ENCODE measurements around the gene JAM3. TPM values are rescaled to one million over a fixed set of nuclear protein-coding genes. Genes with fewer than 3 reads are reported as not detected.

Gene JAM3
- total RNA-seq, 1 experiment from 2014 or later: 45.4 TPM

DNA sequence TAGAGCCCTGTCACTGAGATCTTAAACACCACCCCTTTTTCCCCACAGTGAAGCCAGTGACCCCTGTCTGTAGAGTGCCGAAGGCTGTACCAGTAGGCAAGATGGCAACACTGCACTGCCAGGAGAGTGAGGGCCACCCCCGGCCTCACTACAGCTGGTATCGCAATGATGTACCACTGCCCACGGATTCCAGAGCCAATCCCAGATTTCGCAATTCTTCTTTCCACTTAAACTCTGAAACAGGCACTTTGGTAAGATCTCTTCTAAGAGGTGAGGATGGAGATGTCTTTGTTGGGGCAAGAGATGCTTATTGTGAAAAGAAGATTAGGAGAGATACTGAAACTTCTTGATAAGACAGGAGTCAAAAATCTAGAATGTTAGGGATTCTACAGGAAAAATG is 75.9 kb downstream of the JAM3 start:
- ATAC-seq: no peak
- intact Hi-C loops (cut with micrococcal nuclease; ENCODE audit: unreplicated experiment): no loop called here

GRCh38 chr11:134145715-134146114 is 76.8 kb downstream of the JAM3 start:
- no peak for DNase-seq (ENCODE audit: low read depth, low spot score)
- in situ Hi-C loops (cut with HindIII; ENCODE audit: low pct_unique_long_range_greater_than_20kb, low sequenced_read_pairs) (no loop called here), intact Hi-C loops (cut with micrococcal nuclease; ENCODE audit: unreplicated experiment) (no loop called here)
- no peak overlapping the region for H3K27ac ChIP-seq (ENCODE audit: low read length)
- POLR2A ChIA-PET: no interaction called here
- CTCF ChIA-PET: no interaction called here
- H3K36me3 ChIP-seq (ENCODE audit: control insufficient read depth, insufficient read depth, low read length): no peaks in the 10 kb centered on the region; the same call in 1 of the 2 replicates
- TF ChIP-seq POLR2AphosphoS5 (IDR thresholded peaks at IDR 0.05; ENCODE audit: low read depth, low read length) (no peak), SIN3A (IDR thresholded peaks at IDR 0.05; ENCODE audit: borderline replicate concordance, insufficient read depth, low read depth, low read length) (no peak), REST (IDR thresholded peaks at IDR 0.05; ENCODE audit: insufficient read depth in 1 of 2, low read depth in 2 of 2, low read length in 1 of 2) (no peak), TCF7L2 (IDR thresholded peaks at IDR 0.05; ENCODE audit: low read depth, low read length) (no peak)
- TF ChIP-seq, protein P1, sequence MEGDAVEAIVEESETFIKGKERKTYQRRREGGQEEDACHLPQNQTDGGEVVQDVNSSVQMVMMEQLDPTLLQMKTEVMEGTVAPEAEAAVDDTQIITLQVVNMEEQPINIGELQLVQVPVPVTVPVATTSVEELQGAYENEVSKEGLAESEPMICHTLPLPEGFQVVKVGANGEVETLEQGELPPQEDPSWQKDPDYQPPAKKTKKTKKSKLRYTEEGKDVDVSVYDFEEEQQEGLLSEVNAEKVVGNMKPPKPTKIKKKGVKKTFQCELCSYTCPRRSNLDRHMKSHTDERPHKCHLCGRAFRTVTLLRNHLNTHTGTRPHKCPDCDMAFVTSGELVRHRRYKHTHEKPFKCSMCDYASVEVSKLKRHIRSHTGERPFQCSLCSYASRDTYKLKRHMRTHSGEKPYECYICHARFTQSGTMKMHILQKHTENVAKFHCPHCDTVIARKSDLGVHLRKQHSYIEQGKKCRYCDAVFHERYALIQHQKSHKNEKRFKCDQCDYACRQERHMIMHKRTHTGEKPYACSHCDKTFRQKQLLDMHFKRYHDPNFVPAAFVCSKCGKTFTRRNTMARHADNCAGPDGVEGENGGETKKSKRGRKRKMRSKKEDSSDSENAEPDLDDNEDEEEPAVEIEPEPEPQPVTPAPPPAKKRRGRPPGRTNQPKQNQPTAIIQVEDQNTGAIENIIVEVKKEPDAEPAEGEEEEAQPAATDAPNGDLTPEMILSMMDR (IDR thresholded peaks at IDR 0.05): no peak
- H3K4me1 ChIP-seq (ENCODE audit: control insufficient read depth, insufficient read depth, low read length): no peaks in the 10 kb centered on the region
- no TSS peak for BruUV-seq (replicated peaks)
- no peak overlapping the region for H3K4me3 ChIP-seq (ENCODE audit: low read depth in 2 of 2, low read length in 2 of 2)
- H3K27me3 ChIP-seq (ENCODE audit: control insufficient read depth, insufficient read depth, low read length): no peaks in the 10 kb centered on the region
- no peaks in the 10 kb centered on the region for H3K9me3 ChIP-seq (ENCODE audit: control insufficient read depth, insufficient read depth, low read depth, low read length)
- no peak for ATAC-seq

More for the DNA sequence above, 75.9 kb downstream of the JAM3 start:
- no peak overlapping the region for H3K4me3 ChIP-seq (ENCODE audit: low read depth in 2 of 2, low read length in 2 of 2)
- ChIA-PET POLR2A (no interaction called here), CTCF (no interaction called here)
- no TSS peak for BruUV-seq (replicated peaks)
- no peaks in the 10 kb centered on the region for H3K9me3 ChIP-seq (ENCODE audit: control insufficient read depth, insufficient read depth, low read depth, low read length)
- DNase-seq (ENCODE audit: low read depth, low spot score): no peak
- in situ Hi-C loops (cut with HindIII; ENCODE audit: low pct_unique_long_range_greater_than_20kb, low sequenced_read_pairs): no loop called here
- H3K27me3 ChIP-seq (ENCODE audit: control insufficient read depth, insufficient read depth, low read length): no peaks in the 10 kb centered on the region
- no peak overlapping the region for H3K27ac ChIP-seq (ENCODE audit: low read length)
- H3K4me1 ChIP-seq (ENCODE audit: control insufficient read depth, insufficient read depth, low read length): no peaks in the 10 kb centered on the region
- TF ChIP-seq SIN3A (IDR thresholded peaks at IDR 0.05; ENCODE audit: borderline replicate concordance, insufficient read depth, low read depth, low read length) (no peak), REST (IDR thresholded peaks at IDR 0.05; ENCODE audit: insufficient read depth in 1 of 2, low read depth in 2 of 2, low read length in 1 of 2) (no peak), TCF7L2 (IDR thresholded peaks at IDR 0.05; ENCODE audit: low read depth, low read length) (no peak), POLR2AphosphoS5 (IDR thresholded peaks at IDR 0.05; ENCODE audit: low read depth, low read length) (no peak)
- TF ChIP-seq, protein P1 (IDR thresholded peaks at IDR 0.05): no peak
- H3K36me3 ChIP-seq (ENCODE audit: control insufficient read depth, insufficient read depth, low read length): no peaks in the 10 kb centered on the region
